ENCODE results near the gene ADAT1.

ADAT1 gene

DNA sequence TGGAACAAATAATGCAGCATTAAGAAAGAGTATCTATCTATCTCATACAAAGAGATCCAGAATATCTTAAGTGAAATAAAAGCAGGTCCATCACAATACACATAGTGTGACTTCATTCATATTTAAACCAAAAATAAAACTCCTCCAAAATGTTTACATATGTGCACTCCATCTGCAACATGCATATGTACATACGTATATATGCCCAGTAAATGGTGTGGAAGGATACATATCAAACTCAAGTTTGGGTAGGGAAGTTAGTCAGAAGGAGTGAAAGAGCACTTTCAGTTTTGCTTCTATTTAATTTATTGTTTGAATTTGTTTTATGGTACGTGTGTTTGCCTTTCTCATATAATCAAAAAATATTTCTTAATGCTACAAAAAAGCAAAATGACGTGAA is 12.0 kb upstream of the ADAT1 start:
- TF ChIP-seq, protein P1, sequence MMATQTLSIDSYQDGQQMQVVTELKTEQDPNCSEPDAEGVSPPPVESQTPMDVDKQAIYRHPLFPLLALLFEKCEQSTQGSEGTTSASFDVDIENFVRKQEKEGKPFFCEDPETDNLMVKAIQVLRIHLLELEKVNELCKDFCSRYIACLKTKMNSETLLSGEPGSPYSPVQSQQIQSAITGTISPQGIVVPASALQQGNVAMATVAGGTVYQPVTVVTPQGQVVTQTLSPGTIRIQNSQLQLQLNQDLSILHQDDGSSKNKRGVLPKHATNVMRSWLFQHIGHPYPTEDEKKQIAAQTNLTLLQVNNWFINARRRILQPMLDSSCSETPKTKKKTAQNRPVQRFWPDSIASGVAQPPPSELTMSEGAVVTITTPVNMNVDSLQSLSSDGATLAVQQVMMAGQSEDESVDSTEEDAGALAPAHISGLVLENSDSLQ (IDR thresholded peaks at IDR 0.05), result no peak
- TF ChIP-seq FOXM1 (IDR thresholded peaks at IDR 0.05; ENCODE audit: borderline replicate concordance), result no peak
- no peak for TF ChIP-seq L3MBTL2 (conservative IDR thresholded peaks at IDR 0.05)
- no peak for TF ChIP-seq ZNF384 (IDR thresholded peaks at IDR 0.05)
- no peak for TF ChIP-seq ARNT (IDR thresholded peaks at IDR 0.05)
- TF ChIP-seq FOXK2 (IDR thresholded peaks at IDR 0.05), result no peak
- TF ChIP-seq SP1 (IDR thresholded peaks at IDR 0.05), result no peak
- no peak for TF ChIP-seq BHLHE40 (IDR thresholded peaks at IDR 0.05; ENCODE audit: borderline replicate concordance)
- no peak for TF ChIP-seq SUZ12 (IDR thresholded peaks at IDR 0.05)
- no peak for TF ChIP-seq TARDBP (IDR thresholded peaks at IDR 0.05)
- no peak for TF ChIP-seq CTBP1 (IDR thresholded peaks at IDR 0.05; ENCODE audit: borderline replicate concordance)
- TF ChIP-seq FOXA1 (IDR thresholded peaks at IDR 0.05), result no peak
- no peak for TF ChIP-seq ELF4 (IDR thresholded peaks at IDR 0.05)
- TF ChIP-seq LEF1 (IDR thresholded peaks at IDR 0.05; ENCODE audit: borderline replicate concordance), result no peak
- no peak for TF ChIP-seq HDGF (IDR thresholded peaks at IDR 0.05; ENCODE audit: borderline replicate concordance)
- TF ChIP-seq NFRKB (IDR thresholded peaks at IDR 0.05), result no peak
- ChIA-PET CTCF (no interaction called here), POLR2A (interaction anchor here (1.9 kb wide), 1 partner anchor 12 kb away, joined by 5 read pairs; the partner anchor contains the start of gene ADAT1)
- no peak for DNase-seq (ENCODE audit: extremely low spot score)

DNA sequence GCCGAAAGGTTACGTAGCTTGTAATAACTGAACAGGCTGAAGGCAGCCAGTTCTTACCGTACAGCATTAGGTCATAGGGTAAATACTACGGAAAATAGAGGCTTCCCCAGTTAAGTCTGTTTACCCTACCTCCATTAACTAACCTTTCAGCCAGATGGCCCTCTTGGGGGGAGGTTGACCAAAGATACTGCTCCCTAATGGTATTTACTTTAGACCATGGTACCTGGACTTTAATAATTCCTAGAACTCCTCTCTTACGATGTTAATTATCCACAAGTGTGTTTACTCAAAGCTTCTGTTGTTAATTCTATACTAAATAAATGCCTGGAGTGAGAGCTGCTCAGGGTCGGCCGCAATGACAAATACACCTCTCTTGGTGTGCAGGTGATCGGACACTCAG is 9.8 kb upstream of the ADAT1 start:
- ChIA-PET CTCF (no interaction called here), POLR2A (interaction anchor here (1.1 kb wide), 1 partner anchor 10 kb away, joined by 4 read pairs; the partner anchor contains the start of gene ADAT1)
- no peak for DNase-seq (ENCODE audit: extremely low spot score)
- TF ChIP-seq NFRKB (IDR thresholded peaks at IDR 0.05) (no peak), CTBP1 (IDR thresholded peaks at IDR 0.05; ENCODE audit: borderline replicate concordance) (no peak), FOXK2 (IDR thresholded peaks at IDR 0.05) (no peak), FOXM1 (IDR thresholded peaks at IDR 0.05; ENCODE audit: borderline replicate concordance) (no peak), FOXA1 (IDR thresholded peaks at IDR 0.05) (no peak), BHLHE40 (IDR thresholded peaks at IDR 0.05; ENCODE audit: borderline replicate concordance) (no peak), ZNF384 (IDR thresholded peaks at IDR 0.05) (no peak), HDGF (IDR thresholded peaks at IDR 0.05; ENCODE audit: borderline replicate concordance) (no peak), L3MBTL2 (conservative IDR thresholded peaks at IDR 0.05) (no peak), SUZ12 (IDR thresholded peaks at IDR 0.05) (no peak), ELF4 (IDR thresholded peaks at IDR 0.05) (no peak), TARDBP (IDR thresholded peaks at IDR 0.05) (no peak), LEF1 (IDR thresholded peaks at IDR 0.05; ENCODE audit: borderline replicate concordance) (no peak), SP1 (IDR thresholded peaks at IDR 0.05) (no peak), ARNT (IDR thresholded peaks at IDR 0.05) (no peak)
- TF ChIP-seq, protein P1 (IDR thresholded peaks at IDR 0.05), result no peak

DNA sequence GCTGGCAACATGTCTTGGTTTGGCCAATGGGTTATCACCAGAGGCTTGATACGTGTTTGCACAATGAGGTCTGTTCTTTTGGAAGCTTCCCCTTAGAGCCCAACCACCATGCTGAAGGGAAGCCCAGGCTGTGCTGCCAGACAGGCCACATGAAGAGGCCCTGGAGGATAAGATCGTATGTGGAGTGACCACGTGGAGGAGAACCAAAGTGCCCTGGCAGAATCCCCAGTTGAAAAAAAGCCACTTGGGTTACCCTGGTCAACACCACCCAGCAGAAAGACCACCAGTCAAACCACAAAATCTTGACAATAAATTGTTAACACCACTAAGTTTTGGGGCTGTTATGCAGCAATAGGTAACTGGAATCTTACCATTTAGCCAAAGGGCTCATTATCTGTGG is 7.0 kb upstream of the ADAT1 start:
- no peak for DNase-seq (ENCODE audit: extremely low spot score)
- TF ChIP-seq BHLHE40 (IDR thresholded peaks at IDR 0.05; ENCODE audit: borderline replicate concordance) (no peak), LEF1 (IDR thresholded peaks at IDR 0.05; ENCODE audit: borderline replicate concordance) (no peak), L3MBTL2 (conservative IDR thresholded peaks at IDR 0.05) (no peak), NFRKB (IDR thresholded peaks at IDR 0.05) (no peak), FOXK2 (IDR thresholded peaks at IDR 0.05) (no peak), FOXM1 (IDR thresholded peaks at IDR 0.05; ENCODE audit: borderline replicate concordance) (no peak), ZNF384 (IDR thresholded peaks at IDR 0.05) (no peak), CTBP1 (IDR thresholded peaks at IDR 0.05; ENCODE audit: borderline replicate concordance) (no peak), TARDBP (IDR thresholded peaks at IDR 0.05) (no peak)
- TF ChIP-seq, protein P1 (IDR thresholded peaks at IDR 0.05), result no peak
- POLR2A ChIA-PET, result interaction anchor here (1.9 kb wide), 1 partner anchor 17 kb away, joined by 8 read pairs; the partner anchor contains the start of genes KARS1 and TERF2IP
- CTCF ChIA-PET, result interaction anchor here (0.6 kb wide), 1 partner anchor 396 kb away, joined by 3 read pairs; no protein-coding TSS in a partner anchor

DNA sequence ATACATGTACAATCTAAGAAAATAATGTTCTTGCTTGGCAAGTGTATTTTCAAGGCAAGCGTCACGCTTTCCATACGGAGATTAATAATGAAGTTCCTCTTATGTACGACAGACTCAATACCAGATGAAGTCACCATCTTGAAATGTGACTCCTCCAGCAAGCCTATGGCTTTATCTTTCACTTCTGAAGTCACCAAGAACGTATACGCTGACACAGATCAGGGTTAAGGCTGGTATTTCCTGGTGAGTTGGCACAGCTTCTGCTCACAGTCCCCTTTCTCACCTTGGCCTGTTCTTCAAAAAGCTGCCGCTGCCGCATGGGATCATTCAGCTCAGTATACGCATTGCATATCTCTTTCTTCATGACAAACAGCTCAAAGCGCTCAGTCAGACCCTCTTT is 6.1 kb upstream of the ADAT1 start:
- DNase-seq (ENCODE audit: extremely low spot score), result no peak
- ChIA-PET CTCF (no interaction called here), POLR2A (no interaction called here)
- TF ChIP-seq TARDBP (IDR thresholded peaks at IDR 0.05) (no peak), ZNF384 (IDR thresholded peaks at IDR 0.05) (no peak)

DNA sequence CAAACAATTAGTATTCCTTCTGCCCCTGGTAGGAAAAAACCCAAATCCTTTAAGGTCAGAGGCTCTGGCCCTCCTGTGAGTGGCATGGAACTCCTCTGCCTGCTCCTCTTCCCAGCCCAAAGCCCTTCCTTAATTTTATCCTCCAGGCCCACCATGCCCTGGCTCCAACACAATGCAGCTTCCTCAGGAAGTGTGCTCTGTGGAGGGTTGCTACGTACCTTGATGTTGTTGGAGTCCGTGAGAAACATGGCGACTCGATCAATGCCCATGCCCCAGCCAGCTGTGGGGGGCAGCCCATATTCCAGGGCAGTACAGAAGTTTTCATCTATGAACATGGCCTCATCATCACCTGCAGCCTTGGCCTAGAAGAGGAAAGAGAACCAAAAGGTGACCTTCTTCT is 5.3 kb upstream of the ADAT1 start:
- no peak for DNase-seq (ENCODE audit: extremely low spot score)
- ChIA-PET CTCF (no interaction called here), POLR2A (no interaction called here)
- no peak for TF ChIP-seq ELF4 (IDR thresholded peaks at IDR 0.05)
- no peak for TF ChIP-seq LEF1 (IDR thresholded peaks at IDR 0.05; ENCODE audit: borderline replicate concordance)

DNA sequence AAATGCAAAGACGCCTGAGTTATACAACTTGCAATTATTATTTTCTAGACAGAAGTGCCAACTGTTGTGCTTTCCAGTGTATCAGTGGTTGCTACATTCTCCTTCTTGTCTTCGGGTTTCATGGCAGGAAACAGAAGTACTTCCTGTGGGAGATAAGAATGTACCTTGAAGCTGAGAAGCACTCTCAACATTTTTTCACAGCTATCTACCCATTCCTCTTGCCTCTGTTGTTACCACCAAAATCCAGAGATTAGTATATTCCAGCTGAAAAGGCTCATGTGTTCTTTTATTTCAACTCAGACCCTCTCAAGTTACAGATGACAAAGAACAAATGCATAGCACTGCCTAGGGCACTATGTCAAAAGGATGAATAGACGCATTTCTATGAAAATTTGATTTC is 4.8 kb upstream of the ADAT1 start:
- CTCF ChIA-PET, result no interaction called here
- no peak for DNase-seq (ENCODE audit: extremely low spot score)
- POLR2A ChIA-PET, result no interaction called here
- TF ChIP-seq HDGF (IDR thresholded peaks at IDR 0.05; ENCODE audit: borderline replicate concordance) (no peak), SUZ12 (IDR thresholded peaks at IDR 0.05) (no peak), ARNT (IDR thresholded peaks at IDR 0.05) (no peak), CTBP1 (IDR thresholded peaks at IDR 0.05; ENCODE audit: borderline replicate concordance) (no peak), FOXK2 (IDR thresholded peaks at IDR 0.05) (no peak), ZNF384 (IDR thresholded peaks at IDR 0.05) (no peak), NFRKB (IDR thresholded peaks at IDR 0.05) (no peak), FOXM1 (IDR thresholded peaks at IDR 0.05; ENCODE audit: borderline replicate concordance) (no peak), ELF4 (IDR thresholded peaks at IDR 0.05) (no peak), FOXA1 (IDR thresholded peaks at IDR 0.05) (no peak), TARDBP (IDR thresholded peaks at IDR 0.05) (no peak), SP1 (IDR thresholded peaks at IDR 0.05) (no peak), LEF1 (IDR thresholded peaks at IDR 0.05; ENCODE audit: borderline replicate concordance) (no peak)
- TF ChIP-seq, protein P1 (IDR thresholded peaks at IDR 0.05), result no peak

All from HEK293T (cell line).